ENCODE results near the gene GPR137. TPM values are rescaled to one million over a fixed set of nuclear protein-coding genes. Genes with fewer than 3 reads are reported as not detected.

GPR137 gene
- polyA plus RNA-seq, 3 donors: 7.8 to 21.0 (median 9.3) TPM

GRCh38 chr11:64249563-64250414 lies 35.9 kb upstream of the GPR137 start:
- no peak overlapping the region for H3K27ac Mint-ChIP-seq
- Histone ChIP-seq H3K4me2 (replicated peaks; ENCODE audit: extremely low read depth, low read length, poor library complexity, severe bottlenecking) (no peak overlapping the region), H3K27ac (ENCODE audit: low read depth in 1 of 2, low read length in 2 of 2) (no peak overlapping the region), H3K79me2 (ENCODE audit: insufficient read depth, low read length) (peaks cover 33% of the 10 kb centered on the region), H3K9me3 (replicated peaks in 1 of 2; ENCODE audit: control insufficient read depth in 1 of 2, insufficient read depth in 1 of 2, low read length in 2 of 2) (no peaks in the 10 kb centered on the region), H3K4me1 (ENCODE audit: control insufficient read depth in 1 of 2, insufficient read depth in 2 of 2, low read length in 2 of 2) (peaks cover 52 to 69% of the 10 kb centered on the region in 2 donors), H4K20me1 (ENCODE audit: insufficient read depth, low read length) (peaks cover 28% of the 10 kb centered on the region), H2AFZ (ENCODE audit: insufficient read depth, low read depth, low read length, poor library complexity, severe bottlenecking) (no peak overlapping the region), H3K27me3 (ENCODE audit: control insufficient read depth in 2 of 2, insufficient read depth in 2 of 2, low read length in 2 of 2) (no peaks in the 10 kb centered on the region), H3K9ac (ENCODE audit: insufficient read depth, low read length, poor library complexity, severe bottlenecking) (no peak overlapping the region), H3K36me3 (replicated peaks in 1 of 2; ENCODE audit: control insufficient read depth in 1 of 2, insufficient read depth in 2 of 2, low read length in 2 of 2) (peaks cover 2 to 7% of the 10 kb centered on the region in 2 donors), H3K4me3 (replicated peaks in 1 of 3; ENCODE audit: low read depth in 2 of 3, low read length in 3 of 3) (no peak overlapping the region)
- peaks cover 3 to 10% (median 7%) of the 10 kb centered on the region in 3 donors for H3K27me3 Mint-ChIP-seq (ENCODE audit: low read depth in 3 of 3)
- intact Hi-C loops (cut with micrococcal nuclease): loop anchor here in 1 of 2 donors (2.0 to 5.0 kb wide), 2 partner anchors 38 to 51 kb away; partner anchors contain the start of genes CATSPERZ and GPR137
- H3K9me3 Mint-ChIP-seq: no peaks in the 10 kb centered on the region
- H3K4me3 Mint-ChIP-seq: peak overlapping the region in 1 of 2 donors; percentile 15
- H3K36me3 Mint-ChIP-seq: peaks cover 3 to 8% of the 10 kb centered on the region in 2 donors
- WGBS (ENCODE audit: insufficient coverage): 82% methylated on average over 3 of the region's 8 CpGs
- H3K4me1 Mint-ChIP-seq: peaks cover 52% of the 10 kb centered on the region
- no peak for DNase-seq
- TF ChIP-seq, protein P1, sequence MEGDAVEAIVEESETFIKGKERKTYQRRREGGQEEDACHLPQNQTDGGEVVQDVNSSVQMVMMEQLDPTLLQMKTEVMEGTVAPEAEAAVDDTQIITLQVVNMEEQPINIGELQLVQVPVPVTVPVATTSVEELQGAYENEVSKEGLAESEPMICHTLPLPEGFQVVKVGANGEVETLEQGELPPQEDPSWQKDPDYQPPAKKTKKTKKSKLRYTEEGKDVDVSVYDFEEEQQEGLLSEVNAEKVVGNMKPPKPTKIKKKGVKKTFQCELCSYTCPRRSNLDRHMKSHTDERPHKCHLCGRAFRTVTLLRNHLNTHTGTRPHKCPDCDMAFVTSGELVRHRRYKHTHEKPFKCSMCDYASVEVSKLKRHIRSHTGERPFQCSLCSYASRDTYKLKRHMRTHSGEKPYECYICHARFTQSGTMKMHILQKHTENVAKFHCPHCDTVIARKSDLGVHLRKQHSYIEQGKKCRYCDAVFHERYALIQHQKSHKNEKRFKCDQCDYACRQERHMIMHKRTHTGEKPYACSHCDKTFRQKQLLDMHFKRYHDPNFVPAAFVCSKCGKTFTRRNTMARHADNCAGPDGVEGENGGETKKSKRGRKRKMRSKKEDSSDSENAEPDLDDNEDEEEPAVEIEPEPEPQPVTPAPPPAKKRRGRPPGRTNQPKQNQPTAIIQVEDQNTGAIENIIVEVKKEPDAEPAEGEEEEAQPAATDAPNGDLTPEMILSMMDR (IDR thresholded peaks at IDR 0.05): no peak

- TF ChIP-seq, protein P1 (IDR thresholded peaks at IDR 0.05): no peak
- Mint-ChIP-seq H3K4me3 (peak overlapping the region; percentile 81 to 90), H3K27me3 (ENCODE audit: low read depth in 3 of 3) (peaks cover 3 to 10% (median 8%) of the 10 kb centered on the region in 3 donors), H3K36me3 (peaks cover 10 to 15% of the 10 kb centered on the region in 2 donors), H3K9me3 (no peaks in the 10 kb centered on the region), H3K4me1 (peaks cover 45% of the 10 kb centered on the region), H3K27ac (peak overlapping the region in 1 of 7 donors; percentile 66)
- H4K20me1 ChIP-seq (ENCODE audit: insufficient read depth, low read length): peaks cover 28% of the 10 kb centered on the region
- peaks cover 9 to 14% of the 10 kb centered on the region in 2 donors for H3K36me3 ChIP-seq (replicated peaks in 1 of 2; ENCODE audit: control insufficient read depth in 1 of 2, insufficient read depth in 2 of 2, low read length in 2 of 2)
- H2AFZ ChIP-seq (ENCODE audit: insufficient read depth, low read depth, low read length, poor library complexity, severe bottlenecking): peak overlapping the region; percentile 79
- H3K4me1 ChIP-seq (ENCODE audit: control insufficient read depth in 1 of 2, insufficient read depth in 2 of 2, low read length in 2 of 2): peaks cover 44 to 62% of the 10 kb centered on the region in 2 donors
- 26% methylated on average over 12 of the region's 13 CpGs for WGBS (ENCODE audit: insufficient coverage)
- no peaks in the 10 kb centered on the region for H3K9me3 ChIP-seq (replicated peaks in 1 of 2; ENCODE audit: control insufficient read depth in 1 of 2, insufficient read depth in 1 of 2, low read length in 2 of 2)
- H3K9ac ChIP-seq (ENCODE audit: insufficient read depth, low read length, poor library complexity, severe bottlenecking): peak overlapping the region; percentile 69
- intact Hi-C loops (cut with micrococcal nuclease): loop anchor here in 1 of 2 donors (2.0 to 5.0 kb wide), 2 partner anchors 37 to 50 kb away; partner anchors contain the start of genes CATSPERZ and GPR137
- H3K79me2 ChIP-seq (ENCODE audit: insufficient read depth, low read length): peaks cover 26% of the 10 kb centered on the region
- no peak for DNase-seq
- H3K27me3 ChIP-seq (ENCODE audit: control insufficient read depth in 2 of 2, insufficient read depth in 2 of 2, low read length in 2 of 2): no peaks in the 10 kb centered on the region
- peak overlapping the region; percentile 98 for H3K4me2 ChIP-seq (replicated peaks; ENCODE audit: extremely low read depth, low read length, poor library complexity, severe bottlenecking)
- no peak overlapping the region for H3K27ac ChIP-seq (ENCODE audit: low read depth in 1 of 2, low read length in 2 of 2)
- H3K4me3 ChIP-seq (replicated peaks in 1 of 3; ENCODE audit: low read depth in 2 of 3, low read length in 3 of 3): peak overlapping the region in 2 of 3 experiments; percentile 38 to 87
Observed at GRCh38 chr11:64250415-64251015, 35.1 kb upstream of the GPR137 start.
